Measurements from ENCODE around the gene CDH5. TPM values are rescaled to one million over a fixed set of nuclear protein-coding genes. Genes with fewer than 3 reads are reported as not detected.

Gene CDH5
- total RNA-seq, 4 donors from 2014 or later: 31.2 to 126 (median 70.6) TPM

DNA sequence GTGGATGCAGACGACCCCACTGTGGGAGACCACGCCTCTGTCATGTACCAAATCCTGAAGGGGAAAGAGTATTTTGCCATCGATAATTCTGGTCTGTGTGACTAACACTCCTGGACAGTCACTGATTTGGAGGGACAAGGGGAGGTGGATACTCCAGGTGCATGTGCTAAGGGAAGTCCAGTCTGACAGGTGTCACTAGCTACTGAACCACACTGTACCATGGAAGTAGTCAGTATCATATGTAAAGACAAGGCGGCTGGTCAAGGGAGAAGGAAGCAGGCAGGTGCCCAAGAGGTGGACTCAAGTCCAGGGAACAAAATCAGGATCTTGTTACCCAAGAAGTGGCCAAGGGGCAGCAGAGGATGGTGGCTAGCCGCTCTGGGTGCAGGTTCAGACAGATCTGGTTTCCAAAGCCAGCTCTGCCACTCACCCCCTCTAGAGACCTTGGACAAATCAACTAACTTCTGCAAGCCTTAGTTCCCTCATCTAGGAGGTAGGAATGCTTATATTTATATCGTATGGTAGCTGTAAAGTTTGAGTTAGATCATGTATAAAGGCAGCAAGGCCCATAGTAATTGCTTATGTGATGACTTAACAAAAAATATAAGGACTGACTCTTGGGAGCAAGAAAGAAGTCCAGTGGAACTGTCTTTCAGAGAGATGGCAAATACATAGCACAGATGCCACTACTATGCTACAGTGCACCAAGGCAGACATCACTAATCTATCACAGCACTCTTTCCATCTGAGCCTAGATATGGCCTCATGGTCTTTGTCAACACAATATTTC is 22.1 kb downstream of the CDH5 start:
- Histone ChIP-seq H3K4me1 (no peaks in the 10 kb centered on the region), H3K27ac (no peak overlapping the region), H3K27me3 (no peaks in the 10 kb centered on the region), H3K9me3 (no peaks in the 10 kb centered on the region), H3K4me3 (no peak overlapping the region), H3K36me3 (no peaks in the 10 kb centered on the region)
- intact Hi-C loops (cut with DNase I; ENCODE audit: low total_unique reads): no loop called here
- DNase-seq: no peak
- TF ChIP-seq POLR2A (IDR thresholded peaks at IDR 0.05): no peak

DNA sequence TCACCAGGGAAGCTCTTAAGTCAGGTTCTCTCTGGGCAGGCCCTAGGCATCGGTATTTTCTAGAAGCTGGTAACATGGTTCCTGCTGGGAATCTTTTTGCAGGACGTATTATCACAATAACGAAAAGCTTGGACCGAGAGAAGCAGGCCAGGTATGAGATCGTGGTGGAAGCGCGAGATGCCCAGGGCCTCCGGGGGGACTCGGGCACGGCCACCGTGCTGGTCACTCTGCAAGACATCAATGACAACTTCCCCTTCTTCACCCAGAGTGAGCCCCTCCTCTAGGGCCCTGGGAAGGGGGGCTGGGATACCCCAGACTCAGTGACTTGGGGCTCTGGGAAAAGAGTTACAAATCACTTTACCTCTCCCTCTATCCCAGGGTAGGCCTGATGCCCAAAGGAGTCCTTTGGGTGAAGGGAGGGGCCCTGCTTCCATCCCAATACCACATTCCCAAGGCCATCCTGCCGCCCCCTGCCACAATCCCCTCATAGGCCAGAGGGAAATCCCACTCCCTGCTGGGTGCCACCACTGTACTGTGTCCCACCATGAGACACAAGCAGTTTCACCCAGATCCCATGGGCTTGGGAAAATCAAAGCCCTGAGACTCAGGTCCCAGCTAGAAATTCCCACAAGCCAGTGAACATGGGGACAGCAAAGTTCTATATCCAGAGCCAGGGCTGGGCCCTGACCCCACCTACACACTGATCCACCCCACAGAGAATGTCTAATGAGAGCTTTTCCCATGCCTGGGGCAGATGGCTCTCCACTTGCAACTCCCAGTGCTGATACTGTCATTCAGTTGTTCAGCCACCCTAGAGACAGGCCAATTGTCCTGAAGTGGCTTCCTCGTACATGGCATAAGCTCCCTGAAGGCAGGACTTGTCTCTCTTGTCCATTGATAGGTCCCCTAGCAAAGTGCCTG is 23.0 kb downstream of the CDH5 start:
- H3K27me3 ChIP-seq: no peaks in the 10 kb centered on the region
- no peak for TF ChIP-seq POLR2A (IDR thresholded peaks at IDR 0.05)
- TF ChIP-seq, protein P1, sequence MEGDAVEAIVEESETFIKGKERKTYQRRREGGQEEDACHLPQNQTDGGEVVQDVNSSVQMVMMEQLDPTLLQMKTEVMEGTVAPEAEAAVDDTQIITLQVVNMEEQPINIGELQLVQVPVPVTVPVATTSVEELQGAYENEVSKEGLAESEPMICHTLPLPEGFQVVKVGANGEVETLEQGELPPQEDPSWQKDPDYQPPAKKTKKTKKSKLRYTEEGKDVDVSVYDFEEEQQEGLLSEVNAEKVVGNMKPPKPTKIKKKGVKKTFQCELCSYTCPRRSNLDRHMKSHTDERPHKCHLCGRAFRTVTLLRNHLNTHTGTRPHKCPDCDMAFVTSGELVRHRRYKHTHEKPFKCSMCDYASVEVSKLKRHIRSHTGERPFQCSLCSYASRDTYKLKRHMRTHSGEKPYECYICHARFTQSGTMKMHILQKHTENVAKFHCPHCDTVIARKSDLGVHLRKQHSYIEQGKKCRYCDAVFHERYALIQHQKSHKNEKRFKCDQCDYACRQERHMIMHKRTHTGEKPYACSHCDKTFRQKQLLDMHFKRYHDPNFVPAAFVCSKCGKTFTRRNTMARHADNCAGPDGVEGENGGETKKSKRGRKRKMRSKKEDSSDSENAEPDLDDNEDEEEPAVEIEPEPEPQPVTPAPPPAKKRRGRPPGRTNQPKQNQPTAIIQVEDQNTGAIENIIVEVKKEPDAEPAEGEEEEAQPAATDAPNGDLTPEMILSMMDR (IDR thresholded peaks at IDR 0.05): no peak
- H3K9me3 ChIP-seq: no peaks in the 10 kb centered on the region
- intact Hi-C loops (cut with DNase I; ENCODE audit: low total_unique reads): no loop called here
- H3K4me3 ChIP-seq: no peak overlapping the region
- no peak overlapping the region for H3K27ac ChIP-seq
- no peaks in the 10 kb centered on the region for H3K36me3 ChIP-seq
- DNase-seq: no peak
- H3K4me1 ChIP-seq: no peaks in the 10 kb centered on the region

DNA sequence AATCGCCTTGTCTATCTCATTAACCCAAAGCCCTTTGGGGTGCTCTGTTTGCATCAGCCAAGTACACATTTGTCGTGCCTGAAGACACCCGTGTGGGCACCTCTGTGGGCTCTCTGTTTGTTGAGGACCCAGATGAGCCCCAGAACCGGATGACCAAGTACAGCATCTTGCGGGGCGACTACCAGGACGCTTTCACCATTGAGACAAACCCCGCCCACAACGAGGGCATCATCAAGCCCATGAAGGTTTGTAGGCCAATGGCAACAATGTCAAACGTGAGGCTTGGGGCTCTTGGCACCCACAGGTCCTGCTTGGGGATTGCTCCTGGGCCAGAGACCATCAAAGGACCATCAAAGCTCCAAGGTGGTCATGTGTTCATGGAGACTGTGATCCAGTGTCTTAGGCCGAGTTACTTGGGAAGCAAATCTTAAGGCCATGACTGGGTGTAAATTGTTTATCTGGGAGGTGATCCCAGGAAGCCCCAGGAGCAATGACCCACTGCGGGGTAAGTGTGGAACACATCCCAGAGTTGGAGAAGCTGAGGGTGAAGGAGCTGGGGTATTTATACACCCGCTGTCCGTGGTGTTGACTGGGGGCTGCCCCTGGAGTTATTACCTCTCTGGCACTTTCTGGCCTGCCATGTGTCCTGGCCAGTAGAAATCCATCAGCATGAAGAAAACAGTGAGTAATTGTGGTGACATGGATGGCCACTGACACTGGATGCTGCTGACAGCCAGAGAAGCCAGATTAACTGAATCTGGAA is 24.0 kb downstream of the CDH5 start:
- Histone ChIP-seq H3K9me3 (no peaks in the 10 kb centered on the region), H3K36me3 (no peaks in the 10 kb centered on the region), H3K4me3 (no peak overlapping the region), H3K4me1 (no peaks in the 10 kb centered on the region), H3K27ac (no peak overlapping the region), H3K27me3 (no peaks in the 10 kb centered on the region)
- TF ChIP-seq POLR2A (IDR thresholded peaks at IDR 0.05): no peak
- TF ChIP-seq, protein P1 (IDR thresholded peaks at IDR 0.05): no peak
- intact Hi-C loops (cut with DNase I; ENCODE audit: low total_unique reads): no loop called here
- no peak for DNase-seq

DNA sequence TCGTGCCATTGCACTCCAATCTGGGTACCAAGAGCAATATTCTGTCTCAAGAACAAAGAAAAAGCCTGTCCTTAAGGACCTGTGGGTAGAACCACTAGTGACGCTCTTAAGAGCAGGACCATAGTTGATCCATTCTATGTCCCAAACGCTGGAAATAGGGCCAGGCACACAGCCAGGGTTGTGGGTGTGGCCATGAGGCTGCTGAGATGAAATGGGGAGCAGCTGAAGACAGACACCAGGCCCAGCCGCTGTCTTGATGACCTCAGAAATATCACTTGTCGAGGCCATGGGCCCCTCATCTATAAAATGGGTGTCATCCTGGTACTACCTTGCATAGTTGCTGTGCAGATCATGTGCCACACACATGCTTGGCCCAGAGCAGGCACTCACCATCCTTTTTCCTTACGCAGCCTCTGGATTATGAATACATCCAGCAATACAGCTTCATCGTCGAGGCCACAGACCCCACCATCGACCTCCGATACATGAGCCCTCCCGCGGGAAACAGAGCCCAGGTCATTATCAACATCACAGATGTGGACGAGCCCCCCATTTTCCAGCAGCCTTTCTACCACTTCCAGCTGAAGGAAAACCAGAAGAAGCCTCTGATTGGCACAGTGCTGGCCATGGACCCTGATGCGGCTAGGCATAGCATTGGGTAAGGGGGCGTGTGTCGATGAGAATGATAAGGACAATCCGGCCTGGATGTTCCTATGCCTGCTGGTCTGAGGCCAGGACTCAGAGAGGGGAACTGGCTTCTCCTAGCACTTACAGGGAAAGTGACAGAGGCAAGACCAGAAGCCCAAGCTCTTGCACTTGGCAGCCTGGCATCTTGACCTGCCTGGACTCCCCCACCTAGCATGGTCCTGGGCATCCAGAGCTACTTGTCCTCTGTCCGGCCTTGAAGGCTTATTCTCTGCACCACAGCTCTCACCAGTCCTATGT is 25.5 kb downstream of the CDH5 start:
- H3K27me3 ChIP-seq: no peaks in the 10 kb centered on the region
- no peaks in the 10 kb centered on the region for H3K36me3 ChIP-seq
- TF ChIP-seq, protein P1 (IDR thresholded peaks at IDR 0.05): no peak
- no peak for TF ChIP-seq POLR2A (IDR thresholded peaks at IDR 0.05)
- no peaks in the 10 kb centered on the region for H3K9me3 ChIP-seq
- intact Hi-C loops (cut with DNase I; ENCODE audit: low total_unique reads): no loop called here
- no peak for DNase-seq
- H3K4me1 ChIP-seq: no peaks in the 10 kb centered on the region
- no peak overlapping the region for H3K4me3 ChIP-seq
- no peak overlapping the region for H3K27ac ChIP-seq
